Thoracic aorta (tissue), 2 donors: ENCODE results near the gene PTGER4. TPM values are rescaled to one million over a fixed set of nuclear protein-coding genes. Genes with fewer than 3 reads are reported as not detected.

Experiments used
- ATAC-seq: fragments of 150-250 bp; one replicate; pipeline ENCODE4 v1.8.0; 2017; ENCODE audit warnings: low read depth; ENCODE audit not compliant: insufficient number of reproducible peaks, low FRiP score
- DNase-seq: peaks from one replicate; pipeline ENCODE4 v3.0.0-alpha.2; 2020; ENCODE audit warnings: low spot score
- H3K27ac ChIP-seq, 2 donors: fragments of 200-600 bp; sonication (generic); 1 replicate in 1 of 2; 2 replicates in 1 of 2; pipeline ENCODE4 v1.5.1; 2016; ENCODE audit warnings: mild to moderate bottlenecking in 2 of 2, moderate library complexity in 2 of 2
- H3K27me3 ChIP-seq: fragments of 200-600 bp; sonication (generic); replicated peaks from 2 replicates; pipeline ENCODE4 v1.6.0; 2016; ENCODE audit warnings: mild to moderate bottlenecking; ENCODE audit not compliant: insufficient read depth
- H3K36me3 ChIP-seq: fragments of 200-600 bp; sonication (generic); one replicate; pipeline ENCODE4 v1.5.1; 2016
- H3K4me1 ChIP-seq, 2 donors: fragments of 200-600 bp; sonication (generic); 1 replicate in 1 of 2; 2 replicates in 1 of 2; pipeline versions ENCODE4 v1.5.1 to v1.6.0; 2016; ENCODE audit warnings: low read depth in 2 of 2, mild to moderate bottlenecking in 1 of 2; ENCODE audit not compliant: control insufficient read depth in 1 of 2
- H3K4me3 ChIP-seq: fragments of 200-600 bp; sonication (generic); 2 replicates; pipeline ENCODE4 v1.5.1; 2016; ENCODE audit warnings: mild to moderate bottlenecking
- H3K9me3 ChIP-seq: fragments of 200-600 bp; sonication (generic); 2 replicates; pipeline ENCODE4 v1.5.1; 2016
- CTCF ChIP-seq: fragments of 200-600 bp; sonication (generic); IDR thresholded peaks from one replicate; pipeline ENCODE4 v1.5.1; 2019; ENCODE audit warnings: antibody characterized with exemption
- total RNA-seq, 2 donors: library from RNA; depleted of rRNA; stranded (reverse); fragments of >200 nt; gene quantifications; one replicate each; pipeline versions ENCODE4 v1.1.0 to v1.2.3, GENCODE V29; 2016

PTGER4 gene
- total RNA-seq, 2 donors from 2014 or later, result 13.8 to 45.9 TPM

- Histone ChIP-seq H3K36me3 (no peaks in the 10 kb centered on the region), H3K4me1 (peaks cover 0 to 15% of the 10 kb centered on the region in 2 donors), H3K27me3 (no peaks in the 10 kb centered on the region), H3K4me3 (peak overlapping the region; percentile 94), H3K9me3 (no peaks in the 10 kb centered on the region), H3K27ac (peak overlapping the region in 1 of 2 donors; percentile 6)
- TF ChIP-seq CTCF, result no peak
- ATAC-seq, result no peak
- DNase-seq, result no peak
Observed at GRCh38 chr5:40681363-40682153, 1.8 kb downstream of the PTGER4 start.

- ATAC-seq (no peak), DNase-seq (no peak)
- TF ChIP-seq CTCF, result no peak
- Histone ChIP-seq H3K27me3 (no peaks in the 10 kb centered on the region), H3K4me3 (peak overlapping the region; percentile 94), H3K36me3 (no peaks in the 10 kb centered on the region), H3K9me3 (no peaks in the 10 kb centered on the region), H3K27ac (peak overlapping the region in 1 of 2 donors; percentile 29), H3K4me1 (peaks cover 0 to 15% of the 10 kb centered on the region in 2 donors)
Observed at GRCh38 chr5:40682154-40683017, 2.7 kb downstream of the PTGER4 start.

- no peak for DNase-seq
- H3K4me3 ChIP-seq, result peak overlapping the region; percentile 94
- TF ChIP-seq CTCF, result no peak
Observed at GRCh38 chr5:40683305-40683704, 3.6 kb downstream of the PTGER4 start.

GRCh38 chr5:40685193-40685592 is 5.5 kb downstream of the PTGER4 start:
- H3K27ac ChIP-seq, result no peak overlapping the region
- H3K4me1 ChIP-seq, result peaks cover 0 to 16% of the 10 kb centered on the region in 2 donors
- no peaks in the 10 kb centered on the region for H3K27me3 ChIP-seq
- DNase-seq, result no peak
- no peaks in the 10 kb centered on the region for H3K9me3 ChIP-seq
- peak overlapping the region; percentile 94 for H3K4me3 ChIP-seq
- no peaks in the 10 kb centered on the region for H3K36me3 ChIP-seq
- ATAC-seq, result no peak
- TF ChIP-seq CTCF, result no peak

More at GRCh38 chr5:40683305-40683704, 3.6 kb downstream of the PTGER4 start:
- no peaks in the 10 kb centered on the region for H3K36me3 ChIP-seq
- H3K4me1 ChIP-seq, result peaks cover 0 to 20% of the 10 kb centered on the region in 2 donors
- H3K27me3 ChIP-seq, result no peaks in the 10 kb centered on the region
- ATAC-seq, result no peak
- H3K27ac ChIP-seq, result peak overlapping the region in 1 of 2 donors; percentile 29
- H3K9me3 ChIP-seq, result no peaks in the 10 kb centered on the region

- Histone ChIP-seq H3K4me1 (peaks cover 0 to 7% of the 10 kb centered on the region in 2 donors), H3K27ac (no peak overlapping the region), H3K4me3 (peak overlapping the region; percentile 94), H3K27me3 (no peaks in the 10 kb centered on the region), H3K9me3 (no peaks in the 10 kb centered on the region), H3K36me3 (no peaks in the 10 kb centered on the region)
- ATAC-seq, result no peak
- DNase-seq, result no peak
- TF ChIP-seq CTCF, result no peak
Observed at GRCh38 chr5:40685976-40686486, 6.3 kb downstream of the PTGER4 start.
